Common myeloid progenitor, CD34-positive (primary cell): Measurements from ENCODE around the gene LSM3.
"Not testable (repeated sequence)": the region's sequence is repeated elsewhere in the genome, so short reads cannot be mapped to it uniquely, and the experiment has no call there.

Experiments used
- CTCF ChIA-PET: fragments of 350-600 bp; sonication (Branson Sonifier 250); formaldehyde crosslinking; loops from one replicate; lab custom pipeline; 2021; ENCODE audit warnings: antibody characterized with exemption; lab: Charles Lee
- POLR2A ChIA-PET: fragments of 350-600 bp; sonication (Branson Sonifier 250); formaldehyde crosslinking; loops from one replicate; lab custom pipeline; 2021; ENCODE audit warnings: antibody characterized with exemption; lab: Charles Lee
- DNase-seq, 3 donors: peaks; one replicate each; pipeline versions ENCODE4 v3.0.0 to v3.0.0-alpha.2; 2013
- H3K27ac ChIP-seq, 2 experiments: 1 replicate in 1 of 2; 2 replicates in 1 of 2; pipeline ENCODE4 v1.7.0; 2013; ENCODE audit warnings: inconsistent platforms in 2 of 2, low read length in 2 of 2, mild to moderate bottlenecking in 2 of 2, low read depth in 1 of 2, moderate library complexity in 1 of 2; ENCODE audit not compliant: severe bottlenecking in 2 of 2, insufficient read depth in 1 of 2, poor library complexity in 1 of 2
- H3K27me3 ChIP-seq, 5 experiments: replicated peaks in 2 of 5; 1 replicate in 3 of 5; 2 replicates in 2 of 5; pipeline versions ENCODE4 v1.6.1 to v1.7.0; 2013; ENCODE audit warnings: low read length in 4 of 5, mild to moderate bottlenecking in 2 of 5, moderate library complexity in 2 of 5, inconsistent platforms in 1 of 5; ENCODE audit not compliant: insufficient read depth in 5 of 5, control insufficient read depth in 4 of 5
- H3K36me3 ChIP-seq, 4 experiments: 1 replicate in 2 of 4; 2 replicates in 2 of 4; pipeline versions ENCODE4 v1.6.1 to v1.7.0; 2013; ENCODE audit warnings: low read length in 3 of 4, control low read depth in 1 of 4, mild to moderate bottlenecking in 1 of 4; ENCODE audit not compliant: control insufficient read depth in 4 of 4, insufficient read depth in 4 of 4
- H3K4me1 ChIP-seq, 4 experiments: 1 replicate in 3 of 4; 2 replicates in 1 of 4; pipeline versions ENCODE4 v1.6.1 to v1.7.1; 2013; ENCODE audit warnings: low read length in 3 of 4, mild to moderate bottlenecking in 3 of 4, control low read depth in 1 of 4, inconsistent platforms in 1 of 4, moderate library complexity in 1 of 4; ENCODE audit not compliant: control insufficient read depth in 4 of 4, insufficient read depth in 4 of 4; ENCODE audit errors: control extremely low read depth in 1 of 4
- H3K4me3 ChIP-seq, 7 experiments: 1 replicate in 4 of 7; 2 replicates in 3 of 7; pipeline versions ENCODE4 v1.5.1 to v1.7.0; 2013; ENCODE audit warnings: mild to moderate bottlenecking in 7 of 7, low read length in 6 of 7, moderate library complexity in 6 of 7, inconsistent platforms in 2 of 7, low read depth in 2 of 7, control low read depth in 1 of 7; ENCODE audit not compliant: insufficient read depth in 4 of 7, control insufficient read depth in 1 of 7; ENCODE audit errors: extremely low read depth in 1 of 7
- H3K9me3 ChIP-seq, 5 experiments: 1 replicate in 4 of 5; 2 replicates in 1 of 5; pipeline versions ENCODE4 v1.6.1 to v1.7.1; 2013; ENCODE audit warnings: low read length in 4 of 5, mild to moderate bottlenecking in 2 of 5, inconsistent platforms in 1 of 5, low read depth in 1 of 5, moderate library complexity in 1 of 5; ENCODE audit not compliant: control insufficient read depth in 4 of 5, insufficient read depth in 2 of 5; ENCODE audit errors: control extremely low read depth in 1 of 5
- WGBS: methylation state at CpG from one replicate; pipeline ENCODE4 v1.1.5; 2013; ENCODE audit not compliant: insufficient coverage; 5-methylcytosine and 5-hydroxymethylcytosine counted together

The LSM3 gene

DNA sequence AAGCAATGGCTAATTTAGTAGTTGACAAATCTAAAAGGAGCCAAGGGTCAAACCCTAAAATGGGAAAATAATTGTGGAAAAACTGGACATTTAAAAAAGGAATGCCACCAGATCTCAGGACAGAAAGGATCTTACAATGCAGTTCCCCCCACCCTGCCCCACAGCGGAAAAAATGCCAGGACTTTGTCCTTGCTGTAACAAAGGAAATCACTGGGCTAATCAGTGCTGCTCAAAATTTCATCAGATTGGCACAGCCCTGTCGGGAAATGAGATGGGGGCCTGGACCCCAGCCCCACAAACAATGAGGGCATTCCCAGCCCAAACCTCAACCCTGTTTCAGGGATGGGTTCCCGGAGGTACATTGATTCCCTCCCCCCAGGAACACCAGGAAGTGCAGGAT lies 47.7 kb downstream of the LSM3 start:
- H3K36me3 ChIP-seq, DNase-seq, H3K4me3 ChIP-seq, POLR2A ChIA-PET, H3K27ac ChIP-seq, H3K27me3 ChIP-seq: not testable (repeated sequence)
- WGBS, result 93% methylated on average over 3 of the region's 3 CpGs
- CTCF ChIA-PET, result interaction anchor here (1.1 to 1.3 kb wide), 3 partner anchors 10 to 242 kb away, joined by 3 to 6 read pairs (median 5); no protein-coding TSS in a partner anchor
- H3K9me3 ChIP-seq, result peaks cover 5 to 24% (median 7%) of the 10 kb centered on the region in 5 experiments
- H3K4me1 ChIP-seq, result peaks cover 5 to 21% (median 15%) of the 10 kb centered on the region in 4 experiments

DNA sequence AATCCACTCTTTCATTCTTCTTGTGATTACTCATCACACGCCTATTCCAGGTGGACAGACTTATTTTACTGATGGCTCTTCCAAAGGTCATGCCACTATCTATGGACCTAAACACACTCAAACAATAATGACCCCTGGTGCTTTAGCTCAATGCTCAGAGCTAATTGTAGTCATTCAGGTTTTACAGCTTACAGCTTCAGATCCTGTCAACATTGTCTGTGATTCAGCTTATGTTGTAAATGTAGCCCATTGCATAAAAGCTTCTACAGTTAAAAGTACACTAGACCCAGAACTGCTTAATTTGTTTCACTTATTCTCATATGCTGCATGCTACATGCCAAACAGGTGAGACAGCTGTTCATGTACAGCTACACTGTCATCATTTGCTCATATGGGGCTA lies 49.2 kb downstream of the LSM3 start:
- Histone ChIP-seq H3K36me3 (no peaks in the 10 kb centered on the region), H3K4me3 (no peak overlapping the region), H3K27me3 (no peaks in the 10 kb centered on the region), H3K4me1 (peaks cover 15 to 33% (median 27%) of the 10 kb centered on the region in 4 experiments), H3K9me3 (peaks cover 1 to 14% (median 3%) of the 10 kb centered on the region in 5 experiments), H3K27ac (no peak overlapping the region)
- no peak for DNase-seq
- 100% methylated on average over 1 of the region's 1 CpG for WGBS
- ChIA-PET CTCF (interaction anchor here (0.6 to 6.0 kb wide), 4 partner anchors 8 to 309 kb away, joined by 3 to 65 read pairs (median 11); no protein-coding TSS in a partner anchor), POLR2A (no interaction called here)

DNA sequence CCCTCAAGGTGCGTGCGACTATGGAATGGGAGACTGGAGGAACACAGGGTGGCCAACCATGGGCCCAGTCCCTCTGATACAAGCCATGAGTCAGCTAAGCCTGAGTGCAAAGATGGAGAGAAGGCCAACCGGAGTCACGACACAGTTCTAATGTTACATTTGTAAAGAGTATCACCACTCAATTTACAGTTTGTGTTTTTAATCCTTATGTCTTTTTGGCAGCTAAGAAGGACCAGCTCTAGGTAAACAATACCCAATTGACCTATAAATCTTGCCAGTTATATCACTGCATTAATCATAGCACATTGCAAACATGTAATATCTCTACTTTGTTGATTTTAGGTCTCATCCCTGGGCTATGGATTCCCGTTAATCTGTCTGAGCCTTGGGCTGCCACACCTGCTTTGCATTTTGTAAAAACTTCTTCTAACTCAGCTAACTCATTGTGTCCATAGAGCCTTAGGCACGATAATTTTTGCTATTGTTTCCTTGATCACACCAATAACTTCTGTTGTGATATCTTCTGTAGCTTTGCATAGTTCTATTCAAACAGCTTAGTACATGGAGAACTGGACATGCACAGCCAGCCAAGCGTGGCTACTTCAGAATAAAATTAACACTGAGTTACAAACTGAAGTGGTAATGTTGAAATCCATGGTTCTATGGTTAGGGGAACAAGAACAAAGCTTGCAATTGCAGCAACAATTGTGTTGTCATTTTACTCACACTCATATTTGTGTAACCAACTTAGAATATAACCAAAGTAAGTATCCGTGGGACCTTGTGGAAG lies 50.3 kb downstream of the LSM3 start:
- WGBS, result 100% methylated on average over 4 of the region's 8 CpGs
- Histone ChIP-seq H3K36me3 (no peaks in the 10 kb centered on the region), H3K4me3 (no peak overlapping the region), H3K4me1 (peaks cover 15 to 37% (median 27%) of the 10 kb centered on the region in 4 experiments), H3K27ac (no peak overlapping the region), H3K27me3 (no peaks in the 10 kb centered on the region), H3K9me3 (peaks cover 0 to 16% (median 3%) of the 10 kb centered on the region in 5 experiments)
- DNase-seq, result no peak
- CTCF ChIA-PET, result interaction anchor here (0.7 to 6.0 kb wide), 5 partner anchors 10 to 233 kb away, joined by 3 to 65 read pairs (median 8); no protein-coding TSS in a partner anchor
- POLR2A ChIA-PET, result no interaction called here

DNA sequence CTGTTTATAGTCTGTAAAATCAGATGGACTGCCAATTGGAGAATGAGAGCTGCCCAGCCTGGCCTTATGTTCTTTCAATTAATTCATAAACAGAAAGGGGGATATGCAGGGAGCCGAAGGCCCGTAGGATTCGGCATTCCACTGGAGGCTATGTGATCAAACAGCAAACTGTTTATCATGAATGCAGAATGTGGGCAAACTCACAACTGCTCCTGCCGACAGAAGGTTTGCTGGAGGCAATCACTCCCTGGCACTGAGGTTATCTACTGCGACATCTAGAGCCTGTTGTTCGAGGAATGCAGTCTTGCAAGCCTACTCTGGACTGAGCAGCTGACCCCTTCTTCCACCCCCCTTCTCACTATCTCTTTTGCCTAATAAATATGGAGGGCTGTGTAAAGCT lies 51.1 kb downstream of the LSM3 start:
- 100% methylated on average over 5 of the region's 6 CpGs for WGBS
- H3K27me3 ChIP-seq, POLR2A ChIA-PET, H3K36me3 ChIP-seq, DNase-seq, H3K27ac ChIP-seq, H3K9me3 ChIP-seq, H3K4me3 ChIP-seq: not testable (repeated sequence)
- CTCF ChIA-PET, result interaction anchor here (1.0 to 6.0 kb wide), 4 partner anchors 12 to 29 kb away, joined by 3 to 65 read pairs (median 18); no protein-coding TSS in a partner anchor
- peaks cover 15 to 44% (median 32%) of the 10 kb centered on the region in 4 experiments for H3K4me1 ChIP-seq

DNA sequence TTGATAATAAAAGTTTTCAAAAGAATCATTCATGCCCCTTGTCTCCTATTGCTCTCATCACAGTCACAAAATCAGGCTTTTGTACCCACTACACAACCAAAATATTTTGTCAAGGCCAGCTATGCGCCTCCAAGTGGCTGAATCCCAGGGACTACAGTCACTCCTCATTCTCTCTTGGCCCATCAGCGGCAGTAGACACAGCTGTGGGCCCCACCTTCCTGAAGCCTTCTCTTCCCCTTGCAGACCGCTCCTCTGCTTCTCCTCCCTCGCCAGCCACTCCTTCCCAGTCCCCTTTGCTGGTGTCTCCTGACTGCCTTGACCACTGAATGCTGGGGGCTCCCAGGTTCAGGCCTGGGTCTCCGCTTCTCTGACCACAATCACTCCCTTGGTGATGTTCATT lies 52.1 kb downstream of the LSM3 start:
- POLR2A ChIA-PET, result no interaction called here
- CTCF ChIA-PET, result interaction anchor here (1.0 to 6.0 kb wide), 7 partner anchors 8 to 334 kb away, joined by 4 to 65 read pairs (median 14); no protein-coding TSS in a partner anchor
- whole genome bisulfite sequencing, result 84% methylated on average over 5 of the region's 5 CpGs

DNA sequence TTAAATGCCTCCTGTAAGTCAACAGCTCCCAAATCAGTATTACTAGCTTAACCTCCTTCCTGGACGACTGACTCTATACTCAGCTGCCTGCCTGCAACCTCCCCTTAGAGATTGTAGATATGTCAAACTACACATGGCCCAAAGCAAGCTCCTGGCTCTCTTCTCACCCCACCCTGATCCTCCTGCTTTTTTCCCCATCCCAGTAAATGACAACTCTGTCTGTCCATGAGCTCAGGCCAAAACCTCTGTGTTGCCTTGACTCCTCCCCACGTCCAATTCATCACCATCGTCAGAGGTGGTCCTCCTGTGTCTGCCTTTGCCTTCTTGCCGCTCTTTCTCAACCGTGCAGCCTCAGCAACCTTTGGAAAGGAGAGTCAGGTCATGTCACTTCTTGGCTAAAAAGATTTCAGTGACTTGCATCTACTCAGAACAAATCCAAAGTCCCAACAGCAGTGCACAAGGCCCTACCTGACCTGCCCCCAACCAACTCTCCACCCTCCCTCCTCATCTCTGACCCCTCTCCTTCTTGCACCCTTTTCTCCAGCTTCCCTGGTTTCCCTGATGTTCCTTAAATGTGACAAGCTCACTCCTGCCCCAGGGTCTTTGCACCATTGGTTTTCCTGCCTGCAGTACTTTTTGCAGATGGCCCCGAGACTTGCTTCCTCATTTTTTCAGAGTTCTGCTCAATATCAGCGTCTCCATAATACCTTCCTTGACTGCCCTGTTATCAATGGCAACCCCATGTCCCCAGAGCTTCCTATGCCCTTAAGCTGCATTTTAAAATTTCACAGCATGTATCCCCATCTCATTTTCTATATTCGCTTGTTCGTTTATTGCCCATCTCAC lies 52.8 kb downstream of the LSM3 start:
- Histone ChIP-seq H3K36me3 (no peaks in the 10 kb centered on the region), H3K27ac (peak overlapping the region in 1 of 2 experiments; percentile 66), H3K9me3 (peaks cover 0 to 10% (median 4%) of the 10 kb centered on the region in 5 experiments), H3K4me1 (peaks cover 15 to 52% (median 38%) of the 10 kb centered on the region in 4 experiments), H3K27me3 (no peaks in the 10 kb centered on the region), H3K4me3 (no peak overlapping the region)
- 52% methylated on average over 7 of the region's 9 CpGs for WGBS
- DNase-seq, result peak; percentile 34 to 81 (median 59)
- ChIA-PET CTCF (interaction anchor here (0.8 to 6.0 kb wide), 16 partner anchors 8 to 335 kb away, joined by 3 to 65 read pairs (median 6); no protein-coding TSS in a partner anchor), POLR2A (no interaction called here)

More for the DNA sequence above, 52.1 kb downstream of the LSM3 start:
- Histone ChIP-seq H3K9me3 (peaks cover 0 to 10% (median 4%) of the 10 kb centered on the region in 5 experiments), H3K36me3 (no peaks in the 10 kb centered on the region), H3K4me3 (no peak overlapping the region), H3K4me1 (peaks cover 15 to 51% (median 37%) of the 10 kb centered on the region in 4 experiments), H3K27me3 (no peaks in the 10 kb centered on the region), H3K27ac (peak overlapping the region in 1 of 2 experiments; percentile 0)
- DNase-seq, result no peak
